ENCODE measurements around the gene B3GAT2.

- no peak for TF ChIP-seq TSC22D2 (CRISPR knock-in tag; IDR thresholded peaks at IDR 0.05; ENCODE audit: borderline replicate concordance)
- TF ChIP-seq KLF12 (CRISPR knock-in tag; IDR thresholded peaks at IDR 0.05; ENCODE audit: borderline replicate concordance), result no peak
- no peak for TF ChIP-seq NR2C2 (CRISPR knock-in tag; IDR thresholded peaks at IDR 0.05; ENCODE audit: borderline replicate concordance)
- TF ChIP-seq ZNF431 (CRISPR knock-in tag; IDR thresholded peaks at IDR 0.05; ENCODE audit: borderline replicate concordance, low read depth), result no peak
- TF ChIP-seq ZNF446 (CRISPR knock-in tag; IDR thresholded peaks at IDR 0.05), result no peak
- no peak for TF ChIP-seq CTCF (CRISPR knock-in tag; IDR thresholded peaks at IDR 0.05)
- no peak for TF ChIP-seq SMC3 (IDR thresholded peaks at IDR 0.05; ENCODE audit: low read length)
- TF ChIP-seq EZH2 (conservative IDR thresholded peaks at IDR 0.05; ENCODE audit: low read depth, low read length), result no peak
- TF ChIP-seq POLR2A (IDR thresholded peaks at IDR 0.05; ENCODE audit: insufficient read depth in 1 of 2, low read depth in 2 of 2, low read length in 2 of 2), result no peak
- TF ChIP-seq CHD2 (IDR thresholded peaks at IDR 0.05; ENCODE audit: low read depth, low read length), result no peak
- no peak for TF ChIP-seq MIXL1 (CRISPR knock-in tag; IDR thresholded peaks at IDR 0.05)
- TF ChIP-seq SRF (IDR thresholded peaks at IDR 0.05; ENCODE audit: low read depth, low read length), result no peak
- no peak for TF ChIP-seq RFX5 (IDR thresholded peaks at IDR 0.05; ENCODE audit: low read depth, low read length)
- no peak for TF ChIP-seq SETDB1 (CRISPR knock-in tag; IDR thresholded peaks at IDR 0.05; ENCODE audit: borderline replicate concordance)
These were observed 34.4 kb upstream of the B3GAT2 start for GRCh38 chr6:70991253-70991652.

Measured in HepG2 (cell line).